HG03095 (cell line): ENCODE data around the gene SLC35B3.
"Not testable (repeated sequence)": the region's sequence is repeated elsewhere in the genome, so short reads cannot be mapped to it uniquely, and the experiment has no call there.

ENCODE experiments used
- ATAC-seq: cut with Tn5 transposase; IDR thresholded peaks from one replicate; pipeline ENCODE4 v1.9.1; 2021; ENCODE audit warnings: moderate library complexity; ENCODE audit not compliant: unreplicated experiment

Gene SLC35B3

GRCh38 chr6:8415280-8415679, 20.1 kb downstream of the SLC35B3 start:
- no peak for ATAC-seq

- ATAC-seq, result no peak
Observed at GRCh38 chr6:8414844-8415243, 20.5 kb downstream of the SLC35B3 start.

- not testable (repeated sequence) for ATAC-seq
Observed at GRCh38 chr6:8405946-8406345, 29.4 kb downstream of the SLC35B3 start.

GRCh38 chr6:8402546-8402945, 32.8 kb downstream of the SLC35B3 start:
- ATAC-seq, result no peak

GRCh38 chr6:8400663-8401062, 34.7 kb downstream of the SLC35B3 start:
- ATAC-seq, result no peak

GRCh38 chr6:8392569-8392968, 42.8 kb downstream of the SLC35B3 start:
- ATAC-seq, result no peak

GRCh38 chr6:8391934-8392333, 43.4 kb downstream of the SLC35B3 start:
- ATAC-seq, result no peak

GRCh38 chr6:8389036-8389818, 46.1 kb downstream of the SLC35B3 start:
- no peak for ATAC-seq

GRCh38 chr6:8387942-8388437, 47.4 kb downstream of the SLC35B3 start:
- ATAC-seq, result no peak

- no peak for ATAC-seq
Observed at GRCh38 chr6:8383584-8383983, 51.8 kb downstream of the SLC35B3 start.

GRCh38 chr6:8382434-8382833, 52.9 kb downstream of the SLC35B3 start:
- no peak for ATAC-seq

- no peak for ATAC-seq
Observed at GRCh38 chr6:8375916-8376315, 59.4 kb downstream of the SLC35B3 start.
